Stimulated activated CD4-positive, alpha-beta T cell treated with anti-CD3 and anti-CD28 coated beads, Interleukin-2, amount 100 ng/mL, for 4 hours (primary cell): ENCODE measurements around the gene VSIG4.

Experiments used
- DNase-seq: peaks from one replicate; pipeline ENCODE4 v3.0.0-alpha.2; 2020; ENCODE audit warnings: low read depth

Gene VSIG4

GRCh38 chrX:66023385-66024091 is 16.3 kb downstream of the VSIG4 start:
- no peak for DNase-seq

- no peak for DNase-seq
Measured at GRCh38 chrX:66022632-66023384, 17.1 kb downstream of the VSIG4 start.

- DNase-seq: no peak
Measured at GRCh38 chrX:66021765-66022631, 17.9 kb downstream of the VSIG4 start.

GRCh38 chrX:66021401-66021764 is 18.5 kb downstream of the VSIG4 start:
- DNase-seq: no peak

- no peak for DNase-seq
Measured at GRCh38 chrX:66020631-66021334, 19.1 kb downstream of the VSIG4 start.

- DNase-seq: no peak
Measured at GRCh38 chrX:66019974-66020373, 19.9 kb downstream of the VSIG4 start.

- no peak for DNase-seq
Measured at GRCh38 chrX:66019310-66019652, 20.6 kb downstream of the VSIG4 start.

- no peak for DNase-seq
Measured at GRCh38 chrX:66018585-66019309, 21.1 kb downstream of the VSIG4 start.

- no peak for DNase-seq
Measured at GRCh38 chrX:66017659-66018170, 22.2 kb downstream of the VSIG4 start.

- DNase-seq: no peak
Measured at GRCh38 chrX:66016905-66017658, 22.8 kb downstream of the VSIG4 start.

- DNase-seq: no peak
Measured at GRCh38 chrX:66015900-66016689, 23.8 kb downstream of the VSIG4 start.

GRCh38 chrX:66015152-66015831 is 24.6 kb downstream of the VSIG4 start:
- no peak for DNase-seq

GRCh38 chrX:66014556-66014955 is 25.3 kb downstream of the VSIG4 start:
- DNase-seq: no peak

GRCh38 chrX:66014084-66014483 is 25.8 kb downstream of the VSIG4 start:
- no peak for DNase-seq

GRCh38 chrX:66013194-66013816 is 26.6 kb downstream of the VSIG4 start:
- DNase-seq: no peak

GRCh38 chrX:66012094-66012534 is 27.8 kb downstream of the VSIG4 start:
- DNase-seq: no peak

GRCh38 chrX:66009231-66009845 is 30.5 kb downstream of the VSIG4 start:
- no peak for DNase-seq

GRCh38 chrX:66008328-66008970 is 31.4 kb downstream of the VSIG4 start:
- no peak for DNase-seq
